GM19452 (cell line): ENCODE results near the gene GDF2.

ENCODE experiments used
- ATAC-seq: cut with Tn5 transposase; IDR thresholded peaks from one replicate; pipeline ENCODE4 v1.9.1; 2021; ENCODE audit not compliant: unreplicated experiment

Gene GDF2

DNA sequence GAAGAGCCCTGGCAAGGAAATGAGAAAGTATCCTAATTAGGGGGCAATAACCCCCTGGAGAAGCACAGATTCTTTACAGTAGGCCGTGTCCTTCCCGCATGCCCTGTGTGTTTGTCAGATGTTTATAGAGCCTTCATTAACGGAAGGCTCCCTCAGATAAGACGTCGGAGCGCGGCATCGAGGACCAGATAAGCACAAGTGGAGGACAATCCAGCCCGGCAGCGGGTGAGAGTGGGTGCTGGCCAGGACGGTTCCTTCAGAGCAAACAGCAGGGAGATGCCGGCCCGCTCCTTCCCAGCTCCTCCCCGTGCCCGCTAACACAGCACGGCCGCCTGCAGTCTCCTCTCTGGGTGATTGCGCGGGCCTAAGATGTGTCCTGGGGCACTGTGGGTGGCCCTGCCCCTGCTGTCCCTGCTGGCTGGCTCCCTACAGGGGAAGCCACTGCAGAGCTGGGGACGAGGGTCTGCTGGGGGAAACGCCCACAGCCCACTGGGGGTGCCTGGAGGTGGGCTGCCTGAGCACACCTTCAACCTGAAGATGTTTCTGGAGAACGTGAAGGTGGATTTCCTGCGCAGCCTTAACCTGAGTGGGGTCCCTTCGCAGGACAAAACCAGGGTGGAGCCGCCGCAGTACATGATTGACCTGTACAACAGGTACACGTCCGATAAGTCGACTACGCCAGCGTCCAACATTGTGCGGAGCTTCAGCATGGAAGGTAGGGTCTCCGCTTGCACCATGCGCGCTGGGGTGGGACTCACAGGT lies at the start of gene GDF2:
Gene GDF2 (plus strand): TSS at position 155 of the 762 bp plus-strand sequence. CDS start 215 bp downstream, at position 370.
- ATAC-seq, result no peak

DNA sequence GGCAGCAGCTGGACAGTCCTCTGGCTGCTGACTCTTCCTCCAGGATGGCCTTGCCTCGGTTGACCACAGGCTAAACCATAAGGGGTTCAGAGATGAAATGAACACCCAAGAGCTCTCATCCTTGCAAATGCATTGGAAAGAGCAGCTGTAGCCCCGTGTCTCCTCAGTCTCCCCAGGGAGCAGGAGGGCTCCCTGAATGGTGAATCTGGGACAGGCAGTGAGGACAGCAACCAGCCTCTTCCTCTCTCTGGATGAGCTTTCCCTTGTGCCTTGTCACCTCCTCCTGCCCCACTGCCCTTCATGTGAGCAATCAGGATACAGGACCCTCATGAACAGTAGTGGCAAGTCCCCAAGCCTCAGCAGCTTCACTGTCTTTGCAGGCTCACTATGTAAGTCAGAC lies 46.2 kb upstream of the GDF2 start:
- no peak for ATAC-seq

DNA sequence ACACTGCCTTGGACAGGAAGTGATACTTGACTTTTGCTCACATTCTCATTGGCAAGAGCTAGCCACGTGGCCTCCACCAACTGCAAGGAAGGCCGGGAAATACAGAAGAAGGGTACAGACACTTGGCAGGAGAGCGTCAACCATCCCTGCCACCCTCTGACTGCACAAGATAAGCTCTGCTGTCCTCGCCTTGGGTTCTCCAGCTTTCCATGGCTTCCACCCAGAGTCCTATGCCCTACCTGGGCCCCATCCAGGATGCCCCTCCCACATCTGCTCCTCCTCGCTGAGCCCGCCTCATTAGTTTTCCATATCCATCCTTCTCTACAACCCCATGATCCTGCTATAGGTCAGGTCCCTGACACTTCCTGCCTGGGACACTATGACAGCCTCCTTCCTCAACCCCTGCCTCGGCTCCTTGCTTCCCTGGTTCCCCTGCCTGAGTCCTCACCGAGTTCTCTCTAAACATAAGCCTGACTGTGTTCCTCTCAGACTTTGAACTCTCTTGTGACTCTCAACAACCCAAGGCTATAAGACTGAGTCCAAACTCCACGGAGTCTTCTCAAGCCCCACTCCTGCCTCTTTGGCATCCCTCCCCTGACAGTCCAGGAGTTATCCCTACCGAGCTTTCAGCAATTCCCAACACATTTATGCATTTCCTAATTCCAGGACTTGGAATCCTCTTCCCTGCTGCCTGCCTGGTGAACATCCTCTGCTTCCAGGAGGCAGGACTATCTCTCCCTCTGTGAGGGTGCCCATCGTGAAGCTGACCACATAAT lies 45.5 kb upstream of the GDF2 start:
- no peak for ATAC-seq

DNA sequence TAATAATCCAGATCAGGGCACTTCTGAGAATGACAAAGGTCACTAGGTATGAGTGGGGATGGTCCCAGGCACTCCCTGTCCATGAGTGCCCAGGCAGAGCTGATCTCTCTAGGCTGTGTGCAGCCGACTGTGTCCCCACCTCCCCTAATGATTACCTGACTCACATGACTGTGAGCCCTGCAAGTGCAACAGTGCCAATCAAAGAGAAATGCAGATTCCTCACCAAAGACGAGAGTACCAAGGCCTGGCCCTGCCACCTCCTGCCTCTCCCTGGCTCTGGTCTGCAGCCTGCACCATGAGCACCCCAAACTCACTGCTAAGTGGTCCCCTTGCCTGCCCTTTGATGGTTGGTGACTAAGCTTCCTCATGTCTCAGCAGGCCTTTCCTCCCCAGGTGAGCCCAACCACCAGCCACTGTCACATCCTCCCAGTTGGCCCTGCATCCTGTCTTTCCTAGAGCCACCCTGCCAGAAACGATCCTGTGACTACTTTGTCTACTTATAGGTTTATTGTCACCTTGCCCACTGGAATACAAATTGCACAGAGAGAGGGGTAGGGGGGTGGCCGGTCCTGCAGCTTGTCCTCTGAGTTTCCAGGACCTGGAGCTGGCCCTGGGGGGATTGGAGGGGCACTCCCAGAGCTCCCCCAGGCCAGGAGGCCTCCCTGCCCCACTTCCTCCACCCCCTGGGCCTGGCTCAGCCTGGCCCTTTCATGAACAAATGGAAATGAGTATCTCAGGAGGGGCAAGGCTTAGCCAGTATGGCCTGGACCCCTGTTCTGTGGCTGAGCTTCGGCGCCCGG lies 44.7 kb upstream of the GDF2 start:
- ATAC-seq, result no peak

DNA sequence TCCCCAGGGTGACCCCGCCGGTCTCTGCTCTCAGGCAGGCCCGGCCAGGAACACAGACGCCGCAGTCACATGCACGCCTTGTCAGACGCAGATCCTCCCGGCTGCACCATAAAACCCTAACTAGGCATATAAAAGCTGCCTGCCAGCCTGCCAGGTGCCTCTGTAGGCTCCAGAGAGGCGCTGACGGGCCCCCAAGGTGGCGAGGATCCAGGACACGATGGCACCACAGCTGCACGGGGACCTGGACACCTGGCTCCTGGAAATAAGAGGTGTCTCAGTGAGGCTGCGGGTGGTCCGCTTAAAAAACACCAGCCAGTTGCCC lies 44.1 kb upstream of the GDF2 start:
- no peak for ATAC-seq

DNA sequence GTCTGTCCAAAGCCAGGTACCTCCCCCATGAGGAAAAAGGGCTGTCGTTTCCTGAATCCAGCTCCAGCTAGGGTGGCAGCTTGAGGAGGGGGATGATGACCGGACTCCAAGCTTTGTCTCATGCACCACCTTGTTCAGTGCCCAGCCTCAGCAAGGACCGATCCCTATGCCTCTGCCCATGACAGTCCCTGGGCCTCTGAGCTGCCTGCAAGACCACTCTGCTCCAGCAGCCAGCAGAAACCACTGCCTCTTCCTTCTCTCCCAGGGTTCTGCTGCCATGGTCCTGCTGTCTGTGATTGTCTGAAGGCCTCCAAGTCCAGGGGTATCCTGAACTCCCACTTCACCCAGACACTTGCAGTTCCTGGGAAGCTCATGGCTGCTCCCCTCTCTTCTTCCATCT lies 43.5 kb upstream of the GDF2 start:
- ATAC-seq, result no peak

DNA sequence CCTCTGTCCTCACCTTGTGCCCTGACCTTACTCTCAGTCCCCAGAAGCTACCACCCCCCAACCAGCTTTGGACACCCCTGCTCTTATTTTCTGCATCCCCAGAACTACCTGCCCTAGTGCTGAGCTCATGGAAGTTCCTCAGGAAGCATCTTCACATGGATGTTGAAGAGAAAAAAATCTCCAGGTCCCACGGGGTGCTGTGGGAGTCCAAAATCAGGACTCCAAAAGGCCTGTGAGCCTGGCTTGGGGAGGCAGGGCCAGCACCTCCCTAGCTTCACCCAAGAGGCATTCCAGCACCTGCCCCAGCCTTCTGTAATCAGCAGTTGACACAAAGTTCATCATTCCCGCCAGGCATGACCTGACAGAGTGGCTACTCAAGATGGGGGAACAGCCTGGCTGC lies 43.0 kb upstream of the GDF2 start:
- ATAC-seq, result no peak

DNA sequence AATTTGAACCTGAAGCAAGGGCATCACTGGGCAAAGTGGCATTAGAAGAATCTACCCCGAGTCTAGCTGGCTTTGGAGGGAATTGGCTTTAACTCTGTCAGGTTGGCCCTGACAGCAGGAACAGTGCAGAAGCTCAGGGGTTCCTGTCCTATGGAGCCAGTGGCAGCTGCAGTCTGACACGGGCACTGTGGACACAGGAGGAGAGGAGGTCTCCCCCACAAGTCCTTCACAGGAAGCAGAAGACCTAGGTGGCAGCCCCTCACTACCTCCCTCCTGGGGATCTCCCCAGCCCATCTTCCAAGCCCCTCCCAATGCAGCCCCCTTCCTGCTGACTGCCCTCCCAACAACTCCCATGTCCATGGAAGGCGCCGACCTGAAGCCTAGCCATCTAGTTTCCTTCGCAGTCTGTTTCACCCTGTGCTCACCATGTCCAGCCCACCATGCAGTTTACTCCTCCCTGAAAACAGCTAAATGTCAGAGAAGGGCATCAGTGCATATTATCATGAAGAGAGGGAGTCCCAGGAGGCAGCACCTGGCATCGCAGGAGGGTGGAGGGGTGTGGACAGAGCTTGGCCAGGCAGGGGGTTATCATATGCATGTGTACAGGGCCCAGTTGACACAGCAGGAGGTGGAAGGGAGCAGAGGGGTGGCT lies 40.1 kb upstream of the GDF2 start:
- no peak for ATAC-seq

DNA sequence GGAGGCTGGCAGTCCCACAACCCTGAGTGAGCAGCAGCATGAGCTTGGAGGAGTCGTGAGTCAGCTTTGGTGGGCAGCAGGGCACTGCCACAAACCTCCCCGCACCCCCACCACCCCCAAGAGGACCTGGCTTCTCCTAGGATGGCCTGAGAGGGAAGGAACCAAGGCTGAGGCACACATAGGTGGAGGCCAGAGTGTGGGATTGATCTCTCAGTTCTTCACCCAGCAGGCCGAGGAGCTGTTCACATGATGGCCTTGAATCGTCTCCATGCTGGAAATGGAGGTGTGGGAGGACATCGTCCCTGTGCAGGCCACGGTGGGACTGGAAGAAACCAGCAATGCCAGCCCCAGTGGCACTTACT lies 39.6 kb upstream of the GDF2 start:
- no peak for ATAC-seq

DNA sequence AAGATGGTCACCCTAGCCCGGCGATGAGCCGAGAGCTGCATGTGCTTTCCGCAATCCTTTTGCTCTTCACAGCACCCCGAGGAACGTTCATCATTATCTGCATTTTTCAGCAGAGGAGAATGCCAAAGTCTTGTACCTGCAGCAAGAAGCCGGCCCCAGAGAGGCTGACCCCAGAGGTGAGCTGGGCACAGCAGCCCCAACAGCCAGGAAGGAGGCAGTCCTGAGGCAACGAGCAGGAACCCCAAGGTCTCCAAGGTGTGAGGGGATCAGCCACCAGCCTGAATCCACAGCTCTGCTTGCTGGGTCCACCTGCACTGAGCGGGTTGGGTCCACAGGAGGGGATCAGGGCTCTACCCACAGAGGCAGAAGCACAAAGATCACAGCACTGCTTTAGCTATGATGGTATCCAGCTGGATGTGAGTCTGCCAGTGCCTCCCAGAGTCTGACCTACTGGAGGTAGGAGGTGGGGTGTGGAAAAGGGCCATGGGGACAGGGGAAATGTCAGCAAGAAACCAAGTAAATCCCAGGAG lies 39.1 kb upstream of the GDF2 start:
- ATAC-seq, result no peak

DNA sequence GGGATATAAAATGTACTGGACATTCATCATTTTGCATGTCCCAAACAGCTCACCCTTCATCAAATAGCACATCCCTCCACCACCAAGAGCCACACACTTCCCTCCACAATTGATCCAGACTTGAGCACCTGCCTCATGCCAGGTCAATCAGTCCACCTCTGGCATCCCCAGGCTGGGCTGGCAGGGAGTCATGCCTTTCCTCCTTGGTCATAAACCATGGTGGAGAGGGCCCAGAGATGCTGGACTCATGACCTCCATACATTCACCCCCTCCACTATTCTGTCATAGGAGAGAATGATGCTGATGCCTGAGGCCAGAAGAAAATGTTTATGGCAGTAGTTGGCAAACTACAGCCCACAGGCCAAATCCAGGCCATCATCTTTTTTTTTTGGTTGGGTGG lies 38.4 kb upstream of the GDF2 start:
- ATAC-seq, result no peak

DNA sequence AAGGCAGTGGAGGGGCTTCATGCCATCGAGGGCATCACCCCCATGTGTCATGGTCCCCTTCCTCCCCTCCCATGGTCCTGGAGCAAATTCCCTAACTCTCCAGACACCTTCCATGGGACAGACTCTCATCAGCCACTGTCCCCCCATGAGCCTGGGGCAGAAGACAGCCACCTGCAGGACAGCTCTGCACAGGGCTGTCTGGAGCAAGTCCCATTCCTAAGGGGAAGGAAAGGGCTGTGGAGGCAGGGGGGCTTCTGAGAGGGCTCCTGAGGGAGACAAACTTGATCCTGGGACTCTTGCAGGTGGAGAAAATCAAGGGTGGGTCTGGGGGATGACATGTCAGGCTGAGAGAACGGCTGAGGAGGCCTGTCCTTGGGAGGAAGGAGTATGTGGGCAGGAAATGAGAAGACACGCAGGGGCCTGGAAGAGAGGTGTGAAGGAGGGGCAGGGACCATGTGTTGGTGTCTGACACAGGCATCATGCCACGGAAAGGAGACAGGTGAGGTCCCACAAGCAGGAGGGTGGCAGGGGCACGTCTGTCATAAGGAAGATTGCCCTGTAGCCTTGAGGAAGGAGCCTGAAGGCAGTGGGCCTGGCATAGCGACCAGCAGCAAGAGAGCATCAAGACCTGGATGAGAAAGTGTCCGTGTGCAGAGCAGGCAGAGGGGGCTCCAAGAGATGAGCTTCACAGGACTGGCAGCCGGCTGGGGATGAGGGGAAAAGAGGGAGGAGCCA lies 36.7 kb upstream of the GDF2 start:
- no peak for ATAC-seq

DNA sequence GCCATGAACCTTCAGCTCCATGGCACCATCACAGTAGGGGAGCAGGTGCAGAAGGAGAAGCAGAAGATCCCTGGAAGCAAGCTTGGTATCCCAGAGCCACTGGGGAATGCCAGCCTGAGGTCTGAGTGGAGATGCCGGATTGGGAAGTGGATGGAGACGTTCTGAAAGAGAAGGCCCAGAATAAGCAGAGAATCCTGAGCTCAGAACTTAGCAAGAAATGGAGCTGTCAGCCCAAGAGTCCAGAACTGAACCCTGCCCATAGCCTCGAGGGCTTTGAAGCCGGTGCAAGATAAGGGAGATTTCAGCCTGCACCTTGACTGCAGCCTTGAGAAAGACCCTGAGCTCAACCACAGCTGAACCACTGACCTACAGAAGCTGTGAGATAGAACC lies 36.1 kb upstream of the GDF2 start:
- ATAC-seq, result no peak

DNA sequence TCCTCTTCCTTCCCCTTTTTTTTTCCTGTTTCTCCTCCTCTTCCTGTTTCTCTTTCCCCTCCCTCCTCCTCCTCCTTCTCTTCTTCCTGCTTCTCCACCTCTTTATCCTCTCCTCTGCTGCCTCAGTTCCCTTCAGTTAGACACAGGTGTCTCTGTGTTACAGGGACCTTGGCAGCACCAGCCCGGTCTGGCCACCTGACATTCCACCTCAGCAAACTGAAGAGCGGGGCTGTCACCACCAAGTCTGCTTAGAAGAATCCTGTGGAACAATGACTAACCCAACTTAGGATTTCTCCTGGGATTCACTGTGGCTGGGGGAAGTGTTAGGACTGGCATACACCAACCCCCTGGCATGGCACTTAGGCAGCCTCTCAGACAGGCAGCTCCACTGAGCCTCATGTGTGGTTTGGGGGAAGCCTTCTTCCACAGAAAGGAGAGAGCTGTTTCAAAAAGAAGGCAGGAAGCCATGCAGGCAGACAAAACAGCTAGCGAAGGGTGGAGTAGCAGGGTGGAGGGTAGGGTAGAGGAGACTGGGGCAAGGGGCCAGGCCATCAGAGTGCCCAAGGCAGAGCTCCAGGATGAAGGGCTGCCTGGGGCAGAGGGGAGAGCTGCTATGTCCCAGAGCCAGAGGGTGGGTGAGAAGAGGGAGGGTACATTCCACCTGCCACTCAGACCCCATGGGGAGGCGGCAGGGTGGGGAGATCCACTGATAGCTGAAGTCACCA lies 35.5 kb upstream of the GDF2 start:
- ATAC-seq, result no peak

DNA sequence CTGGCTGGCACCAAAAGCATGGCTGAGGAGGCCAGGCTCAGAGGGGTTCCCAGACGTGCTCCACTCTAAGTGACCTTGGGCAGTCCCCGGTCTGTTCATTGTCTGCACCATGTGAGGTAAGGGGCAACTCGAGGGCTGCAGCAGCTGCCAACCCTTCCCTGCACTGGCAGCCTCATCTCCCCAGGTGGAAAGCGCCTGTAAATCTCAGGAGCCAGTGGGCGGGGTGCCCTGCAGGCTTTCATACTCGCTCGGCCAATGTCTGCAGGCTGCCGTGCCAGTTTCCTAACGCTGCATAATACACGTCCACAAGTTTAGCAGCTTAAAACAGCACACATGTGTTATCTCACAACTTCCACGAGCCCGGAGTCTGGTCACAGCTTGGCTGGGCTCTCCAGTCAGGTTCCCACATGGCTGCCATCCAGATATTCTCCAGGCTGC lies 34.9 kb upstream of the GDF2 start:
- no peak for ATAC-seq

DNA sequence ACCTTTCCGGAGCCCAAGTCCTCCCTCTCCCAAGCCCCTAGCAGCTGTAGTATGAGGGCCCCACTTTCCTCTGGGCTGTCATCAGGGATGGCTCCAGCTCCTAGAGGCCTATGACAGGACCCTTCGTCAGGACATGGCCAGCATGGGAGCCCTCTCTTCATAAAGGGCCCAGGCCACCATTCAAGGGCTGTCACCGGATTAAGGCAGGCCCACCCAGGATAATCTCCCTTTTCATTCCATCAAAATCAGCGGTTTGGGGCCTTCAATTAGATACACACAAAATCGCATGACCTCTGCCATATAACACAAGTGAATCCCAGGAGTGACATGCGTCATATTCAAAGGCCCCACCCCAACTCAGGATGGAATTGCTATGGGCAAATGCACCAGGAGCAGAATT lies 34.4 kb upstream of the GDF2 start:
- no peak for ATAC-seq

DNA sequence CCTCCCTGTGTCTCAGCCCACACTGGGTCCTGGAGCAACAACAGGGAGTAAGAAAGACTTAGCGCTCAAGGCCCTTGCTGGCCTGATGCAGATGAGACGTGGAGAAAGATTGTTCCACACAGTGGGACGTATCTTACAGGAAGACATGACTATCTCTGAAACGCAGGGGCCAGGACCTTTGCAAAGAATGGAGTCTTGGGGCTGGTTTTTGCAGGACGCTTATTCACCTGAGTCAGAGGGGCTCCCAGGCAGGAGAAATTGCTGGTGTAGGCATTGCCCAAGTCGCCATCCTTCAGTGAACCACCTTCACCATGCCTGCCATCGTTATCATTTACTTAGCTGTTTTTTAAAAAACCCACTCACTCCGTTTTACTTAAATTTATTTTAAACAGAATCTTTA lies 34.0 kb upstream of the GDF2 start:
- ATAC-seq, result no peak

DNA sequence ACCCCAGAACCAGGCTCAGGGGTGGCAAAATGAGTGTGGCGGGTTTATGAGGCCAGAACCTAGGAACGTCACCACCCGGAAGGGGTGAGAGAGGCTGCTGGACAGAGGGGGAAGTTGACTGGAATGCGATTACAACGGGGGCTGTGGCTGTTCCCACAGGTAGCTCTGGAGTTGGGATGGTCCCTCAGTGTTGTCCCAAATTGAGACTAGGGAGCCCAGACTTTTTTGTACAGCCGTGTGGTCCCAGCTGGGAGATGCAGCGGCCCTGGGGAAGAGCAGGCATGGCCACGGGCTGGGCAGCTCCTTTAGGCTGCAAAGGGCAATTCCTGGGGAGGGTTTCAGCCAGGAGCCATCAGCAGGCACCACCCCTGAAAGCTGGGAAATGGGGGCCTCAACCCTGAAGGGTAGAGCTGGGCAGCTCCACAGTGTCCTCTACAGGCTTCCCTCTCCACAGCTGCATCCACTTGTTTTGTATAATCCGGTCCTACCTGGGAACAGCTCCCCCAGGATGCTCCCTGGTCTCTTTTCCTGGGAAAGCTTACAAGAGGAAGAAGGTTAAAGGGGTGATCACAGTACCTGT lies 33.2 kb upstream of the GDF2 start:
- ATAC-seq, result no peak

DNA sequence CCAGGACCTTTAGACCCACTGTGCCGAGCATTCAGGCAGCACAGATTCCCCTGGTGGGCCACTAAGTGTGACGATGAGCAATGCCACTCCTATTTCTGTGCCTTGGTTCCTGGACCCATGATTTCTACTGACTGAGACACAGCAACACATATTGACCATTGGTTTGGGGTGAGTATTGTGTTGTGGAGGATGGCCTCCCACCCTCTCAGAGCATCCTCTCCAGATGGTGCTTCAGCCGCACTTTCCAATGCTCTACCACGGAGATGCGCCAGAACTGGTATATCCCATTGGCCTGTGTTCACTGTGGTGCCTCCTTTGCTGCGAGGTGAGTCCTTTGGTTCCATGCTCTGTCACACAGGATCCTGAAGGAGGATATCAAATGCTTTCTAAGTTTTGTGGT lies 32.3 kb upstream of the GDF2 start:
- no peak for ATAC-seq

DNA sequence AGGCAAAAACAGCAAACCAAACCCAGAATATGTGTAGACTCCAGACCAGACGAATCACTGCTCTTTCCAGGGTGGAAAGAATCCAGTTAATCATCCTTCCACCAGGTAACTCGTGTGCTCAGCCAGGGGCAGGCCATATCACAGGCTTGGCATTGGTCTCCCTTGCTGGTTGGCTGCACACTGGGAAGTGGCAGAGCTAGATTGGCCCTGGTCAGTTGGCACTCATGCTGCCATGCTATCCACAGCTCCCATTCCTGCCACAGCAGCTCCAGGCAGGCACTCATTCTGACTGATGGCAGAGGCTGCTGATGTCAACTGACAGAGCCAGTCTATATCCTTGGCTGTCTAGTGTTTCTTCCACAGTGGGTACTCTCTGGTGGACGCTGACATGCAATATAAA lies 31.9 kb upstream of the GDF2 start:
- ATAC-seq, result no peak
